Peyer's patch (tissue), 4 donors: ENCODE data around the gene PDIK1L.

Experiments
- CTCF ChIP-seq, 6 experiments: fragments of 450-650 bp in 4 of 6; fragments of 200-600 bp in 2 of 6; sonication (generic) in 1 of 6; IDR thresholded peaks; one replicate each; pipeline ENCODE4 v1.5.1; 2017 to 2019; ENCODE audit warnings: antibody characterized with exemption in 6 of 6, mild to moderate bottlenecking in 3 of 6, moderate library complexity in 1 of 6
- POLR2A ChIP-seq, 2 donors: fragments of 450-650 bp; IDR thresholded peaks; one replicate each; pipeline ENCODE4 v1.5.1; 2017; ENCODE audit warnings: antibody characterized with exemption in 2 of 2, mild to moderate bottlenecking in 2 of 2, moderate library complexity in 2 of 2

GRCh38 chr1:26102119-26102518 is 9.5 kb upstream of the PDIK1L start:
- TF ChIP-seq CTCF (IDR thresholded peaks at IDR 0.05) (no peak), POLR2A (IDR thresholded peaks at IDR 0.05) (no peak)
